Fibroblast of the conjunctiva (primary cell): ENCODE results near the gene ALDH1A3.

Experiments
- DNase-seq: peaks from one replicate; pipeline ENCODE4 v3.0.0-alpha.2; 2010; ENCODE audit warnings: low read depth

ALDH1A3 gene

GRCh38 chr15:100859970-100860828 is 19.4 kb upstream of the ALDH1A3 start:
- no peak for DNase-seq

DNA sequence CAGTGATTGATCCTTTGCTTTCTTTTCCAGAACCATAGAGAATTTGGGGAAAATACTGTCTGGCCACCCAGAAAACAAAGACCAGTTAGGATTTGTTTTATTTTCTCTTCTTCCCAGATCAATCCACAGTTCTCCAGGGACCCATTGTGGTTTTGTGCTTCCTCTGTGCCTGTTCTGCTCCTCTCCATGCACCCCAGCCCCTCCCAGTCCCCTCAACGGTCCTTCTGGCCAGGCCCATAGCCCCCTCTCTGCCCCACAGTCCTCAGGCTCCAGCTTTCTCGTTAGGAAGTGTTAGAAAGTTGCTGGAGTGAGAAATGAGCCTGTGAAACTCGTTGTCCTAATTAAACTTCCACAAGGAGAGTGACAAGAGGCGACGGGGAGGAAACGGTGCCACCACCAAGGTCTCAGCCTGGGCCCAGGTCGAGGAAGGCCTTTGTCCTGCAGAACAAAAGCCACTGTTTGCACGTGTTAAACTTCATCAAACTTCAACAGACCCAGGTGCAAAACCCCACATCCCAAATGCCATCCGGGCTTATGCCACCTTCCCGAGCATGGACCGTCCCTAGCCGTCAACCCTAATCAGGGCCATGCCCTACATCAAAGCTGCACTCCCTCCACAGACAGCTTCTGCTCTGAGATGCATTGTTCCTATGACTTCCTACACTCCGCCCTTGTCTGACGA is 18.7 kb upstream of the ALDH1A3 start:
- DNase-seq, result no peak

DNA sequence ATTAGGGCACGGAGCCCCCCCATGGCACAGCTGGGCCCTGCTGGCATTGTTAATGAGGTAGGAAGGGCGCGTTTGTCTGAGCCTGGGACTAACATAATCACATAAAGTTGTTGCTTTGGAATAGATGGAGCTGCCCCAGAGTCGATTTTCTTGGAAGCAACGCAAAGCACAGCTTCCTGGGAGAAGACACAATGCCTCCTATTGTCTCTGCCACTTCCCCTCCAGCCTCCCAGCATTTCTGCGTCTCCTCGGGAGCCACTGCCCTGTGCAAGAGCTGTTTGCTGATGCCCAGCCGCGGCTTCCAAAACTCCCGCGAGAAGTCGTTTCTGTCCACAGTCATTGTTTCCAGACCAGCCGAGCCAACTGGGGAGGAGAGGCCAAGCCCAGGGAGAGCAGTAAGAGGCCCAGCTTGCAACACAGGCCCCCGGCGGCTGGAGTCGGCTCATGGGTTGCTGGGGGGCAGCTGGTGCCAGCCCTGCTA is 18.1 kb upstream of the ALDH1A3 start:
- DNase-seq, result no peak

DNA sequence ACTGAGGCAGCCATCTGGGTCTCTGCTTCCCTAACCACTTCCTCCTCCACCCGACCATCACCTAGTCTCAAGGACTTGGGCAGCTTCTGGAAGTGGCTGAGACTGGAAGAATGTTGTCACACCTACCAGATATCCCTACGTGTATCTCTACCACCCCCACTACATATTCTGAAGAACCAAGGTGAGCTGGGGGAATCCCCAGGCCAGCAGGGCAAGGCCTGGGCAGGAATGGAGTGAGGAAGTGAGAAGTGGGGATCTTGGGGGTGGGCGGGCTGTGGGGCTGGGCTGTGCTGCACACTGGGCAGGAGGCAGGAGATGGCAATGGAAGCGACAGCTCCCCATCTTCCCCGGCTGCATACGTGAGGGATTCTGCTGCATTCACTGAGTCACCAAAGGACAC is 17.5 kb upstream of the ALDH1A3 start:
- DNase-seq, result no peak

GRCh38 chr15:100863075-100863795 is 16.4 kb upstream of the ALDH1A3 start:
- no peak for DNase-seq

DNA sequence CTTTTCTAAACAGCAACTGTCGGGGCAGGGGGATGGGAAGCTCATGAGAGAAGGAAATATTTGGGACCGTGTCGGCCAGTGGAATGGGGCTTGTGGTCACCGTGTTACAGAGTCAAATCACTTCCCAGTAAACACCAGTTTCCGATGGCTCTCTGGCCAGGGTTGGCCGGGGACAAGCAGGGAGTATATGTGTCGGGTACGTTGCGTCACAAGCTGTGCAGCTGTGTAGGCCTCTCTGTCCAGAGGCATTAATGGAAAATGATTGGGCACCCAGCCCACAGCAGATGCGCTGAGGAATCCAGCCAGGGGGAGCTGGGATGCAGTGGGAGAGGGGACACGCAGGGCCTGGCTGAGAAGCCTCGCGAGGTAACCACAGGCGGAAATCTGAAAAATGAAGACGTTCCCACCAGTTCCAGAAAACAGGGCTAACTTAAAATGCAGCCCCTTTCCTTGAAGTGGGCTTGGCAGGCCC is 15.8 kb upstream of the ALDH1A3 start:
- DNase-seq, result peak; percentile 52

DNA sequence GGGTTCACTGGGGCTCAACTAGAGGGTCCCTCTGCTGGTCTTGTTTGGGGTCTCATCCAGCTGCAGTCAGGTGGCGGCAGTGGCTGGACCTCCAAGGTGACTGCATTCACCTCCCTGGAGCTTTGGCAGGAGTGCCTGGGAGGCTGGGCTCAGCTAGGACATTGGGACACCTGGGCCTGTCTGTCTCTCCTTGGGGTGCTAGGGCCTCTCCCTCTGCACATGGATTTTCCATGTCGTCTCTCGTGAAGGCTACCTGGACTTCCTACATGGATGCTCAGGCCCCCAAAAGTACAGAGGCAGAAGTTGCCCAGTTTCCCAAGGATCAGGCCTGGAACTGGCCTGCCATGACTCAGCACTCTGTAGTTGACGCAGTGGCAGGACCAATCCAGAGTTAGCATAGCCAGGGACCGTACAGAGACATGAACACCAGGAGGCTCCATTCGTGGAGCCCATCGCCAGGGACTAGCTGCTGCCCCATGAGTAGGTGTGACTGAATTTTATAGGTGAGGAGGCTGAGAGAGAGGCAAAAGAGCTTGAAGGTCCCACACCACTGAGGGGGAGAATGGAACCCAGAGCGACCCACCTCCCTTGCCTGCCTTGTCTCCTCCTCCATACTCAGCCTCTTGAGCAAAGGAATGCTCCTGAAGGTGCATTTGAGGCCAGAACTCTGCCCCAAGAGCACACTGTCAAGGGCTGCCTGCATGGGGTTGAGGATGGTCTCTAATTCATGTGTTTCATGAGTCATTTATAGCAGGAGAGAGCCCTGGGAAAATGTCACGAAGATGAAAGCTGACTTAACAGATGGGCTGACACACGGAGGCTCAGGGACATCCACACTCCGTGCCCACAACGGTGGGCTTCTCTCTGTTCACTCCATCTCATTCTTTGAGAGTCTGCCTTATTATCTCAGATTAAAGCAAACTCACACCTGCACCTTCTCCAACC is 13.0 kb upstream of the ALDH1A3 start:
- DNase-seq, result no peak

DNA sequence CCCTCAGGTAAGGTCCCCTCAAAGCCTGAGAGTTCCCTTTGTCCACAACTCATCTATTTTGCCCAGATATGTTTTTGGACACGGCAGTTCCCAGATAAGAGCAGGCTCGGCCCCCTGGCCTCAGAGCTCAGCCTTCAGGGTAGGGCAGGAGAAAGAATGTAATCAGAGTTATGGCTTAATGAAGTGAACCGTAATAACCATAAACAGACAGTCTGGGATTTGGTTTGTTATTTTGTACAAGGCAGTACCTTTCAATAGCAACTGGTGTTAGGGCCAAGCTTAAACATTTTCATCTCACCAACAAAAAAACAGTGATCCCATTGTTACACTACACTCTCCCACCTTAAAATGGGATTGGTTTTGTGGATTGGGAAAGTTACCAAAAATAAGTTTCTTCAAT is 12.2 kb upstream of the ALDH1A3 start:
- no peak for DNase-seq

- no peak for DNase-seq
These were observed 10.3 kb upstream of the ALDH1A3 start for GRCh38 chr15:100869151-100869999.

DNA sequence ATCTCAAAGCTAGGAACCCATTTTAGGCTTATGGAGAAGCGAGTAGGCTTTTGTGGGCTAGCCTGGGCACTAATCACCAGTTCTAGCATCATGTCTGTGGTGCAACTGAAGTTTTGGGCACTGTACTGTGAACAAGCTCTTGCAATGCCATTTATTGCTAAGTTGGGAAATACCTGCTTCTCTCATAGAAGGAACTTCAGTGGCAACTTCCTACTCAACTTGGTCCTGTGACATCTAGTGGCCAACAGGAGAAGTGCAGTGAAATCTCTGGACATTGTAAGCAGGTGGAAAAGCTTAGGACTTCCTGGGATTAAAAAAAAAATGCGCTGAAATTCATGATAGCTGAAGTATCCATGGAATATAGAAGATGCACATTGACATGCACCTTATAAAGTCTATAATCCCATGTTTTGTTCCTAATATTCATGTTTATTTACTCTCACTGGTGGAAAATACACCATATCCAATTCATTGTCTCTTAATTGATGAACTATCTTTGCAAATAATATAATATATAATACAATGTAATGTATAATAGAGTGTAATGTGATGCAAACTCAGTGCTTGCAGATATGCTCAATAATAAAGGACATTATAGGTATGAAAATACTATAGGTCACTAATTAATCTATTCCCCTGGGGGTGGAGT is 6.5 kb upstream of the ALDH1A3 start:
- peak; percentile 89 for DNase-seq

DNA sequence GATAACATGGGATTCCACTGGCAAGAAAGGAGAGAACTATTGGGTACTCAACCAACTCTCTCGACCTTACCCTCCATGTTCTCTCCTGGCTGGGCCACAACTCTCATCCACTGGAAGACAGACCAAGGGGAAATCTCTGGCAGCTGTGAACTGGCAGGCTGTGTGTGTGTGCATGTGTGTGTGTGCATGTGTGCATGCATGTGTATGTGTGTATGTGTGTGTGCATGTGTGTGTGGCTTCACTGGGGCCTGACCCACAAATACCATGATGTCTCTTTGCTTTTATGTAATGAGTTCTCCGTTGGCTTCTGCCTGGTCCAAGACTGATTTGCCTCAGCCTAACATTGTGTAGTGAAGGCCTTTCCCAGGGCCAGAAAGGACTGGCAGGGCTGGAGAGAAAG is 4.1 kb upstream of the ALDH1A3 start:
- DNase-seq, result no peak

- no peak for DNase-seq
These were observed 3.7 kb upstream of the ALDH1A3 start for GRCh38 chr15:100875976-100876375.

DNA sequence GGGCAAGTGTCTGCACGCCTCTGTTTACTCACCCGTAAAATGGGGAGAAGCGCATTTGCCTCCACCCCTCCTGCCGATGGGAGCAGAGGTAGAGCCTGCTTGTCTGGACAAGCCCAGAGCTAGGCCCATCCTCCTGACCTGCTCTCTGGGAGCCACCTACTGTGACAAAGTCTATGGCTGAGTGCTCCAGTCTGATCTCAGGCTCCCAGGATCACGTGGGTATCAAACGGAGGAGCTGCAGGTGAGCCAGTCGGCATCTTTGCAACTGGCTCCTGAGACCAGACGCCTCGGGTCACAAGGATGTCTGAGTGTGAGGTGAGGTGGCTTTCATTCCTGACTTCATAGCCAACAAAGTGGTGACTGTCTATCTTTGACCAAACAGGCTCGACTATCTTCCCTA is 2.1 kb upstream of the ALDH1A3 start:
- DNase-seq, result no peak

DNA sequence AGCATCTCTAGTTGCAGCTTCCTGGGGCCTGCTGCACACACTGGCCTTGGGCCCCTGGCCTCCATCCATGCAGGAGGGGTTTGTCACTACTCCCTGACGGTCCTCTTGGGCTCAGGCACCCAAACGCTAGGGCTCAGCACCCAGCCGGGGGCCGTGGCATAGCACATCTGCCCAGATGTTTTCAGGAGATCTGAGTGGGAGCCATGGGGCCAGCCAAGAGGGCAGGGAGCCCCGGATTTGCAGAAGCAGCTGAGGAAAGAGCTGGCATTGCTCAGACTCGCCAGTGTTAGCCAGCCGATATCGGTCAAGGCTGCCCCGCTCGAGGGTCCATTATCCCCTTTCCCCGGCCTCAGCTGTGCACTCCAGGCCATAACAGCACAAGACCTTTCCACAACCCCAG is 1.5 kb upstream of the ALDH1A3 start:
- DNase-seq, result no peak

DNA sequence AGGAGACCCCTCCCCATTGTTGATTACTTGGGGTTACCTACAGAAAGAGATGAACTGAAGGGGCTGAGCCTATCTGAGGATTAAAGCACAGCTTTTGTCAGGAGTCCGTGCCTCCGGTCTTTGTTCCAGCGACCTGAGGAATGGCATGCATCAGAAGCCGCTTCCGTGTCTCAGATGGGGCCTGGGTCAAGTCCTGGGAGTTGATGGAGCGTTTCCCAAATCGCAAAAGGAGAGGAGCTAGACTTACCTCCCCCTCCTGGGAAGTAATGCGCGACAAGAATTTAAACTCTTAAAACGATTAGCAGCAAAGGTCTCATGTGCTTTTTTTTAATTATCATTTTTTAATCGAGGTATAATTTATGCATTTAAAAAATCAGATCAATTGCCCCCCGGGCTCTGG is 983 bp upstream of the ALDH1A3 start:
- no peak for DNase-seq

DNA sequence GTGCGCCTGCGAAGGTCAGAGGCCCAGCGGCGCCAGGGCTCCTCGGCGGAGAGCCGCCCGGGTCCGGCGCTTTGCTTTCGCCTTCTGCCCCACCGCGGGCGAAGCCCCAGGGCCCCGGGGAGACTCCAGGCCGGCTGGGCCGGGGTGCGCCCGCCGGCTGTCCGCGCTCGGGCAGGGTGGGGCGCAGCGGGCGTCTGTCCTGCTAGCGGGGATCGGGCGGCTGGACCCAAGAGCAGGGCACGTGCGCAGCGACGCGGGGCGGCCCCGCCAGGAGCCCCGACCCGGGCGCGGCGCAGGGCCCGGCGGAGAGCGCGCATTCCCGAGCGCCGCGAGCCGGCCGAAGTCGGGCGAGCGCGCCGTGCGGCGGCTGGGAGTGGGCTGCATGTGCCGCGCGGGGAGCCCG is 569 bp upstream of the ALDH1A3 start:
- no peak for DNase-seq

DNA sequence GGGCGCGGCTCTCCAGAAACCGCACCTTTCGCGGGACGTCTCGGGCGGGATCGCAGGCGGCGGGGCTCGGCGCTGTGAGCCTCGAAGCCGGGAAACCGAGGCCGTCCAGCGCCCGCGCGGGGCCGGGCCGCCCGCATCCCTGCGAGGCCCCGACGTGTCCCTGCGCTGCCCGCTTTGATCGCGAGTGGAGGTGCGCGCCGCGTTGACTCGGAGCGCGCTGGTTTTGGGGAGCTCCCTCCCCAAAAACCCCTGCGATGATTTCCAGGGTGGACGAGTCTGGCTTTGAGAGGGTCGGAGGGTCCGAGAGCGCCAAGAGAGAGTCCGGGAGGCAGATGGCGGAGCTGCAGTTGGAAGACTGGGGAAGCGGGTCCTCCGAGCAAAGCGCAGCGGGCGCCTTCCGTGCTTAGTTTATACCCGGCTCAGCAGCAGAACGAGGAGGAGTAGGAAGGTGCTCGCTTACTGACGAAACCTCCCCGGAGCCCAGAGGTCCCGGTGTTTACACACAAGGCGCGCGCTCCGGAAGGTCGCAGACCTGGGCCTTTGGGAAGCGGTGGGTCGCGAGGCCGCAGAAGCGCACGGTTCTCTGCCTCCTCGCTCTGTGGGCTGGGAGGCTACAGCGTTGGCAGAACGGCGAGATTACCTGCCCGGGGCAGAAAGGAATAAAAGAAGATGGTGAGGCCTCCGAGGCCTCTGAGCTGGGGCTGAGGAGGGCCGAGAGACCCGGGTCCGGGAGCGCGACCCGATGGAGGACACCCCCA is 687 bp downstream of the ALDH1A3 start:
- no peak for DNase-seq

DNA sequence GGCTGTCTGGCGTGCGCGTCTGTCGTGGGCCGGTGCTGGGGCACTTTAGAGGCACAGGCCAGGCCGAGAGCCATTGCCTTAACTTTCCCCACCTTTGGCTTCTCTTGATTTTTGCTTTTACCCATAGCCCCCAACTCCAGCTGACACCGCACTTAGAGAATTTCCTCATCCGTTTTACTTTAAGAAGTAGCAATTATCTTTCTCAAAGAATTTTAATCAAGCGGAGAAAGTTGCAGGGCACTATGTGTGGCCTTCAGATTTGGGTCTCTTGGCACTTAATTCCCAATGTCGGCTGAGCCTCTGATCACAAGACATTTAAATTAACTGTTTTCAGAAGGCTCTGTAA is 1.2 kb downstream of the ALDH1A3 start:
- no peak for DNase-seq

DNA sequence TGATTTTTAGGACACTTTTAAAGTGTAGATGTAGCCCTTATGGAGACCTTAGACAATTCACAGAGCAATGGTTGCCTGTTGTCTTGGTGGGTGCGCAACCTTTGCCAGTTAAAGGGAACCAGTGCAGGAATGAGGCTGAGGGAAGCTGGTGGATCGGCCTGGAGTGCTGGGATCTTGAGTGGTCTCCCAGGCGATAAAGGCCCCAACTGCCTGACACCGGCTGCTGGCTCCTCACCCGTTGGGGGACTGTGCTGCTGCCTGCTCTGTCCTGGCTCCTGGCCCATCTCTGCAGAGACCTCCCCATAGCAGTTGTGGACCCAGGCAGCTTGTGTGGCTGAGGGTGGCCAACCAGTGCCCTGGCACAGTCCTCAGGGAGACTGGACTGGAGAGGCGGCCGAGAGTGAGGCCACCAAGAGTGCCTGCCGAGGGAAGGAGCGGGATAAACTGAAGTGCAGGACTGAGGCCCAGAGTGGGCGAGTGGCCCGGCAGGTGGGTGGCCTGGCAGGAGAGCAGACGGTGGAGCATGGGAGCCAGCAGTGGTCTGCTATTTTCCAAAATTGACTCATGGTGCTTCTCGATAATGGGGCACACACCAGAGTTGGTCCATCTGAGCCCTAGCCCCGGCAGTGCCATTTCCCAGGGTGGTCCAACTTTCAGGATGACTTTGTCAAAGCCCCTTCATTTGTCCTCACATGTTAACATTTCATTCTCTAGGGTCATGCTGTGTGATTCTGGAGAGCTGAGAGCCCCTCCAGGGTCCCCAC is 2.1 kb downstream of the ALDH1A3 start:
- no peak for DNase-seq
